KMS-11 (cell line): ENCODE measurements around the gene MYH14.

Experiments
- H2AFZ ChIP-seq: fragments of 200-600 bp; sonication (generic); 2 replicates; pipeline ENCODE4 v1.6.1; 2016; ENCODE audit warnings: antibody characterized with exemption, mixed run types, low read depth
- H3K27ac ChIP-seq: fragments of 200-600 bp; sonication (generic); 2 replicates; pipeline ENCODE4 v1.6.1; 2016; ENCODE audit warnings: mild to moderate bottlenecking, mixed run types
- H3K27me3 ChIP-seq: fragments of 200-600 bp; sonication (generic); 2 replicates; pipeline ENCODE4 v1.6.1; 2017; ENCODE audit warnings: mild to moderate bottlenecking, low read depth, mixed run types, moderate library complexity; ENCODE audit not compliant: insufficient read depth
- H3K36me3 ChIP-seq: fragments of 200-600 bp; sonication (generic); 2 replicates; pipeline ENCODE4 v1.6.1; 2017; ENCODE audit warnings: mild to moderate bottlenecking, mixed run types; ENCODE audit not compliant: insufficient read depth
- H3K4me1 ChIP-seq: fragments of 200-600 bp; sonication (generic); 2 replicates; pipeline ENCODE4 v1.6.1; 2016; ENCODE audit warnings: mild to moderate bottlenecking, low read depth, mixed run types; ENCODE audit not compliant: poor library complexity, severe bottlenecking
- H3K4me2 ChIP-seq: fragments of 200-600 bp; sonication (generic); 2 replicates; pipeline ENCODE4 v1.7.0; 2016; ENCODE audit warnings: mild to moderate bottlenecking, mixed run types
- H3K4me3 ChIP-seq: fragments of 200-600 bp; sonication (generic); IDR thresholded peaks from 2 replicates; pipeline ENCODE4 v1.6.1; 2017; ENCODE audit warnings: low read depth, low read length, mixed read lengths; ENCODE audit not compliant: insufficient read depth
- H3K79me2 ChIP-seq: fragments of 200-600 bp; sonication (generic); 2 replicates; pipeline ENCODE4 v1.6.1; 2016; ENCODE audit warnings: low read depth, mixed run types; ENCODE audit not compliant: insufficient read depth
- H3K9ac ChIP-seq: fragments of 200-600 bp; sonication (generic); 2 replicates; pipeline ENCODE4 v1.6.1; 2016; ENCODE audit warnings: mild to moderate bottlenecking, mixed run types
- H4K20me1 ChIP-seq: fragments of 200-600 bp; sonication (generic); 2 replicates; pipeline ENCODE4 v1.6.1; 2016; ENCODE audit warnings: mild to moderate bottlenecking, mixed run types; ENCODE audit not compliant: insufficient read depth
- TF ChIP-seq, protein P1 (sequence below): fragments of 200-600 bp; sonication (generic); conservative IDR thresholded peaks from 2 replicates; pipeline ENCODE4 v1.6.1; 2017; ENCODE audit warnings: low read depth, mild to moderate bottlenecking, antibody characterized with exemption, low read length, moderate library complexity, mixed read lengths

The MYH14 gene

DNA sequence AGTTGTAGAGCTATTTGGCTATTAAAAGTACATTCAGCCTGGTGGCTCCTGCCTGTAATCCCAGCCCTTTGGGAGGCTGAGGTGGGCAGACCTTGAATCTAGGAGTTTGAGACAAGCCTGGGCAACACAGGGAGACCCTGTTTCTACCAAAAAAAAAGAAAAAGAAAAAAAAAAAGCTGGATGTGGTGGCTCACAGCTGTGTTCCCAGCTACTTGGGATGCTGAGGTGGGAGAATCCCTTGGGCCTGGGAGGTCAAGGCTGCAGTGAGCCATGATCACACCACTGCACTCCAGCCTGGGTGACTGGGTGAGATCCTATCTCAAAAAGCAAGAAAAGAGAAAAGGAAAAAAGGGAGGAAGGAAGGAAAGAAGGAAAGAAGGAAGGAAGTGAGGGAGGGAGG lies 30.7 kb upstream of the MYH14 start:
- Histone ChIP-seq H3K9ac (no peak overlapping the region), H3K36me3 (no peaks in the 10 kb centered on the region), H3K79me2 (no peaks in the 10 kb centered on the region), H3K4me3 (no peak overlapping the region), H3K27ac (no peak overlapping the region), H3K4me2 (no peak overlapping the region), H3K27me3 (peaks cover 20% of the 10 kb centered on the region), H3K4me1 (no peaks in the 10 kb centered on the region), H4K20me1 (no peaks in the 10 kb centered on the region), H2AFZ (no peak overlapping the region)
- TF ChIP-seq, protein P1, sequence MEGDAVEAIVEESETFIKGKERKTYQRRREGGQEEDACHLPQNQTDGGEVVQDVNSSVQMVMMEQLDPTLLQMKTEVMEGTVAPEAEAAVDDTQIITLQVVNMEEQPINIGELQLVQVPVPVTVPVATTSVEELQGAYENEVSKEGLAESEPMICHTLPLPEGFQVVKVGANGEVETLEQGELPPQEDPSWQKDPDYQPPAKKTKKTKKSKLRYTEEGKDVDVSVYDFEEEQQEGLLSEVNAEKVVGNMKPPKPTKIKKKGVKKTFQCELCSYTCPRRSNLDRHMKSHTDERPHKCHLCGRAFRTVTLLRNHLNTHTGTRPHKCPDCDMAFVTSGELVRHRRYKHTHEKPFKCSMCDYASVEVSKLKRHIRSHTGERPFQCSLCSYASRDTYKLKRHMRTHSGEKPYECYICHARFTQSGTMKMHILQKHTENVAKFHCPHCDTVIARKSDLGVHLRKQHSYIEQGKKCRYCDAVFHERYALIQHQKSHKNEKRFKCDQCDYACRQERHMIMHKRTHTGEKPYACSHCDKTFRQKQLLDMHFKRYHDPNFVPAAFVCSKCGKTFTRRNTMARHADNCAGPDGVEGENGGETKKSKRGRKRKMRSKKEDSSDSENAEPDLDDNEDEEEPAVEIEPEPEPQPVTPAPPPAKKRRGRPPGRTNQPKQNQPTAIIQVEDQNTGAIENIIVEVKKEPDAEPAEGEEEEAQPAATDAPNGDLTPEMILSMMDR = no peak

DNA sequence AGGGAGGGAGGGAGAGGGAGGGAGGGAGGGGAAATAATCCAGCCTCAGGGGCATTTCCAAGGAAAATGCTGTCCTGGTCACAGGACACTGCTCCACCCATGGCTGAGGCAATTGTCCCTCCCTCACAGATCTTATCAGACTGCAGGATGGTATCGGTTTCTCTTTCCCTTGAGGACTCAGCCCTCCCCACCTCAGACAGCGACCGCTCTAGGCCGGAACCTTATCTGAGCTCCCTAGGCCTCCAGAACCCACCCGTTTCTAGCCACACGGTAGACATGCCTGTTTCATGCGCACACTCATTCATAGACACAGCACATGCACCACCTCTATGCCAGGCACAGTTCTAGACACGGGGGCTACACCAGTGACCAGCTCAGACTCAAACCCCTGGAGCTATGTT lies 30.3 kb upstream of the MYH14 start:
- no peak overlapping the region for H3K27ac ChIP-seq
- no peak overlapping the region for H3K4me2 ChIP-seq
- H3K9ac ChIP-seq = no peak overlapping the region
- TF ChIP-seq, protein P1 = no peak
- H3K4me1 ChIP-seq = no peaks in the 10 kb centered on the region
- no peaks in the 10 kb centered on the region for H3K79me2 ChIP-seq
- H3K36me3 ChIP-seq = no peaks in the 10 kb centered on the region
- no peak overlapping the region for H2AFZ ChIP-seq
- no peaks in the 10 kb centered on the region for H4K20me1 ChIP-seq
- H3K4me3 ChIP-seq = no peak overlapping the region
- H3K27me3 ChIP-seq = peaks cover 23% of the 10 kb centered on the region

DNA sequence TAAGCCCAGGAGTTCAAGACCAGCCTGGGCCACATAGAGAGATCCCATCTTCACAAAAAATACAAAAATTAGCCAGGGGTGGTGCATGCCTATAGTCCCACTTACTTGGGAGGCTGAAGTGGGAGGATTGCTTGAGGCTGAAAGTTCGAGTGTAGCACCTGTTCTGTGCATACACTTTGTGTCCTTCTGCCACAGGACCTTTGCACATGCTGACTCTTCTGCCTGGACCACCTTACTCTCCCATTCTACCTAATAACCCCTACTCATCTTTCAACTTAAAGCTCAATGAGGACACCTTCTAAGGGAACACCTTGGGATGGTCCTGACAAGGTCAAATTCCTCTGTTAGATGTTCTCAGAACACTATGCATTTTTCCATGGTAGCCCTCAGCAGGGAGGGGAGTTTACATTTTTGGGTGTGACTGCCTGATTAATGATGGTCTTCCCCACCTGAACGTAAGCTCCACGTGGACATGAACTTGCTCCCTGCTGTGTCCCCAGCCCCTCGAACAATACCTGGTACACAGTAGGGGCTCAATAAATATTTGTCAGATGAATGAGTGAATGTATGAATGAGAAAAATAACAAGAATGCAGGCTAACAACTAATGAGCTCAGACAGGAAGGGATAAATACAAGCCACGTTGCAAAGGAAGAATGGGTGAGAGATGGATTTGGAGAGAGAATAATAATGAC lies 29.2 kb upstream of the MYH14 start:
- Histone ChIP-seq H3K27me3 (peaks cover 23% of the 10 kb centered on the region), H3K4me2 (no peak overlapping the region)

DNA sequence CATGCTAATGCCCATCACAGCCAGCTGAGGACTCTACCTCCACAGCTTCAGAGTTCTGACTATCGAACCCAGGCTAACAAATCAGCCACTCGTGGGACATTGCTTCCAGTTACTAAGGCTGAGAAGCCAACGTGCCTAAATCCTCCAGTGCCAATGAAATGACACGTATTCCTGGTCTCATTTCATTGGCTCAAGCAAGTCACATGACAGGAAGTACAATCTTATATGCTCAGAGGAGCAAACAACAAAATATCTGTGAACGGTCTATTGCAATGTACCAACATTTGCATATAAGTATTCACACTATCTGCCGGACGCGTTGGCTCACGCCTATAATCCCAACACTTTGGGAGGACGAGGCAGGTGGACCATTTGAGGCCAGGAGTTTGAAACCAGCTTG lies 27.5 kb upstream of the MYH14 start:
- H3K4me1 ChIP-seq = no peaks in the 10 kb centered on the region
- H3K9ac ChIP-seq = no peak overlapping the region
- peaks cover 25% of the 10 kb centered on the region for H3K27me3 ChIP-seq
- no peaks in the 10 kb centered on the region for H3K79me2 ChIP-seq
- no peaks in the 10 kb centered on the region for H4K20me1 ChIP-seq
- TF ChIP-seq, protein P1 = no peak
- no peak overlapping the region for H2AFZ ChIP-seq
- no peak overlapping the region for H3K4me3 ChIP-seq
- H3K4me2 ChIP-seq = no peak overlapping the region
- no peaks in the 10 kb centered on the region for H3K36me3 ChIP-seq
- H3K27ac ChIP-seq = no peak overlapping the region

More for the DNA sequence above, 29.2 kb upstream of the MYH14 start:
- TF ChIP-seq, protein P1 = no peak
- Histone ChIP-seq H4K20me1 (no peaks in the 10 kb centered on the region), H3K27ac (no peak overlapping the region), H3K79me2 (no peaks in the 10 kb centered on the region), H3K4me1 (no peaks in the 10 kb centered on the region), H3K4me3 (no peak overlapping the region), H3K36me3 (no peaks in the 10 kb centered on the region), H2AFZ (no peak overlapping the region), H3K9ac (no peak overlapping the region)
